HepG2 (cell line): ENCODE data around the gene SMURF2. TPM values are rescaled to one million over a fixed set of nuclear protein-coding genes. Genes with fewer than 3 reads are reported as not detected.

Source experiments
- DMAP1 ChIP-seq: IDR thresholded peaks from 2 replicates; pipeline ENCODE4 v1.6.1; 2016
- FOXK1 ChIP-seq: sonication (generic); formaldehyde crosslinking; IDR thresholded peaks from 2 replicates; pipeline ENCODE4 v1.4.0; 2020; ENCODE audit warnings: low read depth, missing genetic modification reagents, borderline replicate concordance
- GATAD1 ChIP-seq: IDR thresholded peaks from 2 replicates; pipeline ENCODE4 v1.6.1; 2016; ENCODE audit warnings: missing genetic modification reagents, missing compliant biosample characterization
- HMG20A ChIP-seq: IDR thresholded peaks from 2 replicates; pipeline ENCODE4 v1.6.1; 2016; ENCODE audit warnings: borderline replicate concordance
- KDM4B ChIP-seq: sonication (generic); formaldehyde crosslinking; IDR thresholded peaks from 2 replicates; pipeline ENCODE4 v1.4.0; 2020; ENCODE audit warnings: missing genetic modification reagents
- MYPOP ChIP-seq: sonication (generic); formaldehyde crosslinking; IDR thresholded peaks from 2 replicates; pipeline ENCODE4 v1.8.1; 2023; ENCODE audit warnings: mild to moderate bottlenecking, moderate library complexity, missing genetic modification reagents
- SSRP1 ChIP-seq: IDR thresholded peaks from 2 replicates; pipeline ENCODE4 v1.6.1; 2016; ENCODE audit warnings: control low read depth
- ZBTB8A ChIP-seq: sonication (generic); formaldehyde crosslinking; IDR thresholded peaks from 2 replicates; pipeline ENCODE4 v1.4.0; 2020; ENCODE audit warnings: mild to moderate bottlenecking, low read depth, missing genetic modification reagents, borderline replicate concordance
- ZNF484 ChIP-seq: sonication (generic); formaldehyde crosslinking; IDR thresholded peaks from 2 replicates; pipeline ENCODE4 v1.5.1; 2020; ENCODE audit warnings: mild to moderate bottlenecking, low read depth, missing genetic modification reagents, borderline replicate concordance
- ZNF616 ChIP-seq: sonication (generic); formaldehyde crosslinking; IDR thresholded peaks from 2 replicates; pipeline ENCODE4 v1.5.0; 2020; ENCODE audit warnings: low read depth, mild to moderate bottlenecking, missing genetic modification reagents
- polyA plus RNA-seq, 8 experiments: library from polyadenylated mRNA; depleted of rRNA in 3 of 8; stranded (reverse) in 7 of 8; unstranded in 1 of 8; fragments of >200 nt; fragmentation: Illumina TruSeq in 4 of 8; extraction: Trizol in 4 of 8; gene quantifications; 2 replicates each; pipeline versions ENCODE4 v1.2.1 to v1.2.3, GENCODE V29; 2011 to 2016; ENCODE audit warnings: low read depth in 4 of 8, missing spikeins in 1 of 8, mixed read lengths in 1 of 8; ENCODE audit not compliant: insufficient read depth in 1 of 8
- total RNA-seq, 5 experiments: library from RNA; depleted of rRNA; stranded (reverse); fragments of >200 nt; fragmentation: Illumina TruSeq; extraction: Trizol; gene quantifications; 2 replicates each; pipeline ENCODE4 v1.2.3, GENCODE V29; 2016; ENCODE audit warnings: low read depth in 1 of 5
- TF ChIP-seq, protein P1 (sequence below): sonication (generic); formaldehyde crosslinking; IDR thresholded peaks from 2 replicates; pipeline ENCODE4 v1.5.0; 2020; ENCODE audit warnings: mild to moderate bottlenecking, missing genetic modification reagents, borderline replicate concordance
- TF ChIP-seq, protein P2 (sequence below): sonication (generic); formaldehyde crosslinking; IDR thresholded peaks from 2 replicates; pipeline ENCODE4 v1.4.0; 2020; ENCODE audit warnings: missing genetic modification reagents
- TF ChIP-seq, protein P3 (sequence below): sonication (generic); formaldehyde crosslinking; IDR thresholded peaks from 2 replicates; pipeline ENCODE4 v1.4.0; 2020; ENCODE audit warnings: missing genetic modification reagents

Gene SMURF2
- total and polyA plus RNA-seq, 2 of the 13 experiments (the other 11 are each of a cell fraction or from before 2014, with no cell fraction given): 14.9 to 24.3 TPM

DNA sequence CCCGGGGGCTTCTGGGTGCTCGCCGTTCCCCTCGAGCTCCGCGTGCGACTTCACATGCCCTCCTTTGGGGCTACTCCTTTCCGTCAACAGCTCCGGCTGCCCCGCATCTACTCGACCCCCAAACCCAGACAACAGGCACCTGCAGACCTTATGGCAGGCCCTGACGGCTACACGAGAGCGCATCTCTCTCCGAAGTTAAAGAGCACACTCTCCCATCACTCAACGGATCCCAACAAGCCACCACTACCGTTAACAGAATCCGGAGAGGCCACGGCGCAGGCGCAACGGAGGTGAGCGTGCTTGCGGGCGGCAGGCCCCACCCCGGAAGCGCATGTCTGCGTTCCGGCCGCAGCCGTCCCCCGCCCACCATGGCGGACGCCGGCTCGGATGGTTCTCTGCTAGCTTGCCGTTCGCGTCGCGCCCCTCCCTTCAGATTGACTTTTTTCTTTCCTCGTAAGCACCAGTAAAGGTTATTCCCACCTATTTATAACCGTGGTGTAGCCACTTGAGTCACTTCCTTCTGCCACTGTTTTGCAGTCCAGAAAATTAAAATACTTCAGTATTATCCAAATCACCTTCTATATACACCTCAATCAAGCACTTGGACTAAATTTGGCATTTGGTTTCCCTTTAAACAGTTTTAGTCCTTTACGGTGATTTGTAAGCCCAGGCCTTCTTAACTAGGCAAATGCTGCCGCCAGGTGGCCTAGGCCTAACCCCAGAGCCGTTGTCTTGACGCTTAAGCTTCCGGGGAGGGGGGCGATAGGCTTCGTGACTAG lies 165.1 kb downstream of the SMURF2 start, which contains the start of gene POLG2 (continued):
- TF ChIP-seq, protein P1, sequence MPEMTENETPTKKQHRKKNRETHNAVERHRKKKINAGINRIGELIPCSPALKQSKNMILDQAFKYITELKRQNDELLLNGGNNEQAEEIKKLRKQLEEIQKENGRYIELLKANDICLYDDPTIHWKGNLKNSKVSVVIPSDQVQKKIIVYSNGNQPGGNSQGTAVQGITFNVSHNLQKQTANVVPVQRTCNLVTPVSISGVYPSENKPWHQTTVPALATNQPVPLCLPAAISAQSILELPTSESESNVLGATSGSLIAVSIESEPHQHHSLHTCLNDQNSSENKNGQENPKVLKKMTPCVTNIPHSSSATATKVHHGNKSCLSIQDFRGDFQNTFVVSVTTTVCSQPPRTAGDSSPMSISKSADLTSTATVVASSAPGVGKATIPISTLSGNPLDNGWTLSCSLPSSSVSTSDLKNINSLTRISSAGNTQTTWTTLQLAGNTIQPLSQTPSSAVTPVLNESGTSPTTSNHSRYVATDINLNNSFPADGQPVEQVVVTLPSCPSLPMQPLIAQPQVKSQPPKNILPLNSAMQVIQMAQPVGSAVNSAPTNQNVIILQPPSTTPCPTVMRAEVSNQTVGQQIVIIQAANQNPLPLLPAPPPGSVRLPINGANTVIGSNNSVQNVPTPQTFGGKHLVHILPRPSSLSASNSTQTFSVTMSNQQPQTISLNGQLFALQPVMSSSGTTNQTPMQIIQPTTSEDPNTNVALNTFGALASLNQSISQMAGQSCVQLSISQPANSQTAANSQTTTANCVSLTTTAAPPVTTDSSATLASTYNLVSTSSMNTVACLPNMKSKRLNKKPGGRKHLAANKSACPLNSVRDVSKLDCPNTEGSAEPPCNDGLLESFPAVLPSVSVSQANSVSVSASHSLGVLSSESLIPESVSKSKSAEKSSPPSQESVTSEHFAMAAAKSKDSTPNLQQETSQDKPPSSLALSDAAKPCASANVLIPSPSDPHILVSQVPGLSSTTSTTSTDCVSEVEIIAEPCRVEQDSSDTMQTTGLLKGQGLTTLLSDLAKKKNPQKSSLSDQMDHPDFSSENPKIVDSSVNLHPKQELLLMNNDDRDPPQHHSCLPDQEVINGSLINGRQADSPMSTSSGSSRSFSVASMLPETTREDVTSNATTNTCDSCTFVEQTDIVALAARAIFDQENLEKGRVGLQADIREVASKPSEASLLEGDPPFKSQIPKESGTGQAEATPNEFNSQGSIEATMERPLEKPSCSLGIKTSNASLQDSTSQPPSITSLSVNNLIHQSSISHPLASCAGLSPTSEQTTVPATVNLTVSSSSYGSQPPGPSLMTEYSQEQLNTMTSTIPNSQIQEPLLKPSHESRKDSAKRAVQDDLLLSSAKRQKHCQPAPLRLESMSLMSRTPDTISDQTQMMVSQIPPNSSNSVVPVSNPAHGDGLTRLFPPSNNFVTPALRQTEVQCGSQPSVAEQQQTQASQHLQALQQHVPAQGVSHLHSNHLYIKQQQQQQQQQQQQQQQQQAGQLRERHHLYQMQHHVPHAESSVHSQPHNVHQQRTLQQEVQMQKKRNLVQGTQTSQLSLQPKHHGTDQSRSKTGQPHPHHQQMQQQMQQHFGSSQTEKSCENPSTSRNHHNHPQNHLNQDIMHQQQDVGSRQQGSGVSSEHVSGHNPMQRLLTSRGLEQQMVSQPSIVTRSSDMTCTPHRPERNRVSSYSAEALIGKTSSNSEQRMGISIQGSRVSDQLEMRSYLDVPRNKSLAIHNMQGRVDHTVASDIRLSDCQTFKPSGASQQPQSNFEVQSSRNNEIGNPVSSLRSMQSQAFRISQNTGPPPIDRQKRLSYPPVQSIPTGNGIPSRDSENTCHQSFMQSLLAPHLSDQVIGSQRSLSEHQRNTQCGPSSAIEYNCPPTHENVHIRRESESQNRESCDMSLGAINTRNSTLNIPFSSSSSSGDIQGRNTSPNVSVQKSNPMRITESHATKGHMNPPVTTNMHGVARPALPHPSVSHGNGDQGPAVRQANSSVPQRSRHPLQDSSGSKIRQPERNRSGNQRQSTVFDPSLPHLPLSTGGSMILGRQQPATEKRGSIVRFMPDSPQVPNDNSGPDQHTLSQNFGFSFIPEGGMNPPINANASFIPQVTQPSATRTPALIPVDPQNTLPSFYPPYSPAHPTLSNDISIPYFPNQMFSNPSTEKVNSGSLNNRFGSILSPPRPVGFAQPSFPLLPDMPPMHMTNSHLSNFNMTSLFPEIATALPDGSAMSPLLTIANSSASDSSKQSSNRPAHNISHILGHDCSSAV (CRISPR knock-in tag): peak; percentile 84; the same call in 1 of the 2 replicates
- TF ChIP-seq SSRP1 (CRISPR knock-in tag): peak; percentile 99
- no peak for TF ChIP-seq ZNF484 (CRISPR knock-in tag)
- TF ChIP-seq, protein P2, sequence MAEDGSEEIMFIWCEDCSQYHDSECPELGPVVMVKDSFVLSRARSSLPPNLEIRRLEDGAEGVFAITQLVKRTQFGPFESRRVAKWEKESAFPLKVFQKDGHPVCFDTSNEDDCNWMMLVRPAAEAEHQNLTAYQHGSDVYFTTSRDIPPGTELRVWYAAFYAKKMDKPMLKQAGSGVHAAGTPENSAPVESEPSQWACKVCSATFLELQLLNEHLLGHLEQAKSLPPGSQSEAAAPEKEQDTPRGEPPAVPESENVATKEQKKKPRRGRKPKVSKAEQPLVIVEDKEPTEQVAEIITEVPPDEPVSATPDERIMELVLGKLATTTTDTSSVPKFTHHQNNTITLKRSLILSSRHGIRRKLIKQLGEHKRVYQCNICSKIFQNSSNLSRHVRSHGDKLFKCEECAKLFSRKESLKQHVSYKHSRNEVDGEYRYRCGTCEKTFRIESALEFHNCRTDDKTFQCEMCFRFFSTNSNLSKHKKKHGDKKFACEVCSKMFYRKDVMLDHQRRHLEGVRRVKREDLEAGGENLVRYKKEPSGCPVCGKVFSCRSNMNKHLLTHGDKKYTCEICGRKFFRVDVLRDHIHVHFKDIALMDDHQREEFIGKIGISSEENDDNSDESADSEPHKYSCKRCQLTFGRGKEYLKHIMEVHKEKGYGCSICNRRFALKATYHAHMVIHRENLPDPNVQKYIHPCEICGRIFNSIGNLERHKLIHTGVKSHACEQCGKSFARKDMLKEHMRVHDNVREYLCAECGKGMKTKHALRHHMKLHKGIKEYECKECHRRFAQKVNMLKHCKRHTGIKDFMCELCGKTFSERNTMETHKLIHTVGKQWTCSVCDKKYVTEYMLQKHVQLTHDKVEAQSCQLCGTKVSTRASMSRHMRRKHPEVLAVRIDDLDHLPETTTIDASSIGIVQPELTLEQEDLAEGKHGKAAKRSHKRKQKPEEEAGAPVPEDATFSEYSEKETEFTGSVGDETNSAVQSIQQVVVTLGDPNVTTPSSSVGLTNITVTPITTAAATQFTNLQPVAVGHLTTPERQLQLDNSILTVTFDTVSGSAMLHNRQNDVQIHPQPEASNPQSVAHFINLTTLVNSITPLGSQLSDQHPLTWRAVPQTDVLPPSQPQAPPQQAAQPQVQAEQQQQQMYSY (CRISPR knock-in tag): no peak
- peak; percentile 33; the same call in 1 of the 2 replicates for TF ChIP-seq HMG20A (CRISPR knock-in tag)
- peak; percentile 40; the same call in 1 of the 2 replicates for TF ChIP-seq FOXK1 (CRISPR knock-in tag)
- TF ChIP-seq, protein P3, sequence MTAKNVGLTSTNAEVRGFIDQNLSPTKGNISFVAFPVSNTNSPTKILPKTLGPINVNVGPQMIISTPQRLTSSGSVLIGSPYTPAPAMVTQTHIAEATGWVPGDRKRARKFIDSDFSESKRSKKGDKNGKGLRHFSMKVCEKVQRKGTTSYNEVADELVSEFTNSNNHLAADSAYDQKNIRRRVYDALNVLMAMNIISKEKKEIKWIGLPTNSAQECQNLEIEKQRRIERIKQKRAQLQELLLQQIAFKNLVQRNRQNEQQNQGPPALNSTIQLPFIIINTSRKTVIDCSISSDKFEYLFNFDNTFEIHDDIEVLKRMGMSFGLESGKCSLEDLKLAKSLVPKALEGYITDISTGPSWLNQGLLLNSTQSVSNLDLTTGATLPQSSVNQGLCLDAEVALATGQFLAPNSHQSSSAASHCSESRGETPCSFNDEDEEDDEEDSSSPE (CRISPR knock-in tag): peak; percentile 68
- peak; percentile 94; the same call in 1 of the 2 replicates for TF ChIP-seq MYPOP (CRISPR knock-in tag)
- TF ChIP-seq ZBTB8A (CRISPR knock-in tag): no peak; the same call in 1 of the 2 replicates
- TF ChIP-seq ZNF616 (CRISPR knock-in tag): 0 out of 2 replicates have a peak, but pooled peaks have one; percentile 54
- peak; percentile 13; the same call in 1 of the 2 replicates for TF ChIP-seq KDM4B (CRISPR knock-in tag)
- peak; percentile 92 for TF ChIP-seq GATAD1 (CRISPR knock-in tag)
- TF ChIP-seq DMAP1 (CRISPR knock-in tag): peak; percentile 88; the same call in 1 of the 2 replicates
